C4-2B (cell line): ENCODE measurements around the gene KLHL25.

Experiments used
- H3K27ac ChIP-seq: fragments of 450-650 bp; 2 replicates; pipeline ENCODE4 v1.5.1; 2017
- ZFX ChIP-seq: fragments of 450-650 bp; IDR thresholded peaks from 2 replicates; pipeline ENCODE4 v1.6.1; 2017
- TF ChIP-seq, protein P1 (sequence below): fragments of 450-650 bp; conservative IDR thresholded peaks from 2 replicates; pipeline ENCODE4 v1.5.1; 2017; ENCODE audit warnings: mild to moderate bottlenecking

The KLHL25 gene

DNA sequence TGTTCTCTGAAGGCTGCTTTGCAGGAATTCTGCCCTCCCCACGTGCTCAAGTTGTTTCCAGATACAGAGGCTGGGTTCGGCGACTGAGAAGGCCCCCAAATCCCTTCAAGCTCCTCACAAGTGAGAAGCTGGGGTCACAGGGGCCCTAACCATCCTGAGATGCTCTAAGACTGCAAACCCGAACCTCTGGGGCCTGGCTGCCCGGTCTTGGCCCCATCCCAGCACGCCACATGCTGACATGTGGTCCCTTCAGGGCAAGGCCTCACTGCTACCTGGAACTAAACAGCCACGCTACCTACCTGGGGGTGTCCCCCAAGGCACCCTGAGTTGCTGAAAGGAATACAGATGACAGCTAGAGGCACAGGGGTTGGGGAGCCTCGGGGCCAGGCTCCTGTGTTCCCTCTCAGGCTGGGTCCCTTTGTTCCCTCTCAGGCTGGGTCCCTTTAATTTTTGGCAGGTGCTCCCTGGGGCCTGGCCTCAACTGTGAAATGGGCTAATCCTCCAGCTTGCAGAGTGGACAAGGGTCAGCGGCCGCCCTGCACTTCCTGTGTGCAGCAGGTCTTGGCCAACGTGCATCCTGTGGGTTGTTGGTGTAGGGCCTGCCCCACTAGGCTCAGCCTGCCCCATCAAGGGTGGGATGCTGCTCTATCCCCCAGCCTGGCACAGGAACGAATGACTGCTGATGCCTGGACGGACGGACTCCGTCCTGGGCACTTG lies 32.5 kb downstream of the KLHL25 start:
- TF ChIP-seq ZFX = no peak
- TF ChIP-seq, protein P1, sequence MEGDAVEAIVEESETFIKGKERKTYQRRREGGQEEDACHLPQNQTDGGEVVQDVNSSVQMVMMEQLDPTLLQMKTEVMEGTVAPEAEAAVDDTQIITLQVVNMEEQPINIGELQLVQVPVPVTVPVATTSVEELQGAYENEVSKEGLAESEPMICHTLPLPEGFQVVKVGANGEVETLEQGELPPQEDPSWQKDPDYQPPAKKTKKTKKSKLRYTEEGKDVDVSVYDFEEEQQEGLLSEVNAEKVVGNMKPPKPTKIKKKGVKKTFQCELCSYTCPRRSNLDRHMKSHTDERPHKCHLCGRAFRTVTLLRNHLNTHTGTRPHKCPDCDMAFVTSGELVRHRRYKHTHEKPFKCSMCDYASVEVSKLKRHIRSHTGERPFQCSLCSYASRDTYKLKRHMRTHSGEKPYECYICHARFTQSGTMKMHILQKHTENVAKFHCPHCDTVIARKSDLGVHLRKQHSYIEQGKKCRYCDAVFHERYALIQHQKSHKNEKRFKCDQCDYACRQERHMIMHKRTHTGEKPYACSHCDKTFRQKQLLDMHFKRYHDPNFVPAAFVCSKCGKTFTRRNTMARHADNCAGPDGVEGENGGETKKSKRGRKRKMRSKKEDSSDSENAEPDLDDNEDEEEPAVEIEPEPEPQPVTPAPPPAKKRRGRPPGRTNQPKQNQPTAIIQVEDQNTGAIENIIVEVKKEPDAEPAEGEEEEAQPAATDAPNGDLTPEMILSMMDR = no peak

DNA sequence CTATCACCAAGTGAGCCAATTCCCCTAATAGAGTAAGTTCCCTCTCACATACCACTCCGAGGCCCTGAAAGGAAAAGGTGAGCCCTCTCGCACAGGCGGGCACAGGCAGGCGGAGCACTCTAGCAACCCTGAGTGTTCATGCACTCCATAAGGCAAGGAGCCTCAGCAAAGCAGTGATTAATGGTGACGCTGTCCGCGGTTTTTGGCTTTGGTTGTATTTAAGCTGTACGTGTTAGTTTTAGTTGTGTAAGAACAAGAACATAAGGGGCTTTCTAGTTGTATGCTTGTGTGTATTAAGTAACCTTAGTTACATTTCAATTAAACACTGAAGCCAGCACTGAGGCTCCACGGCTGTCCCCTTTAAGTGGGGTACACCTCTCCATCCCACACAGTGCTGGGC lies 33.1 kb downstream of the KLHL25 start:
- no peak overlapping the region for H3K27ac ChIP-seq

More for the DNA sequence above, 32.5 kb downstream of the KLHL25 start:
- no peak overlapping the region for H3K27ac ChIP-seq

DNA sequence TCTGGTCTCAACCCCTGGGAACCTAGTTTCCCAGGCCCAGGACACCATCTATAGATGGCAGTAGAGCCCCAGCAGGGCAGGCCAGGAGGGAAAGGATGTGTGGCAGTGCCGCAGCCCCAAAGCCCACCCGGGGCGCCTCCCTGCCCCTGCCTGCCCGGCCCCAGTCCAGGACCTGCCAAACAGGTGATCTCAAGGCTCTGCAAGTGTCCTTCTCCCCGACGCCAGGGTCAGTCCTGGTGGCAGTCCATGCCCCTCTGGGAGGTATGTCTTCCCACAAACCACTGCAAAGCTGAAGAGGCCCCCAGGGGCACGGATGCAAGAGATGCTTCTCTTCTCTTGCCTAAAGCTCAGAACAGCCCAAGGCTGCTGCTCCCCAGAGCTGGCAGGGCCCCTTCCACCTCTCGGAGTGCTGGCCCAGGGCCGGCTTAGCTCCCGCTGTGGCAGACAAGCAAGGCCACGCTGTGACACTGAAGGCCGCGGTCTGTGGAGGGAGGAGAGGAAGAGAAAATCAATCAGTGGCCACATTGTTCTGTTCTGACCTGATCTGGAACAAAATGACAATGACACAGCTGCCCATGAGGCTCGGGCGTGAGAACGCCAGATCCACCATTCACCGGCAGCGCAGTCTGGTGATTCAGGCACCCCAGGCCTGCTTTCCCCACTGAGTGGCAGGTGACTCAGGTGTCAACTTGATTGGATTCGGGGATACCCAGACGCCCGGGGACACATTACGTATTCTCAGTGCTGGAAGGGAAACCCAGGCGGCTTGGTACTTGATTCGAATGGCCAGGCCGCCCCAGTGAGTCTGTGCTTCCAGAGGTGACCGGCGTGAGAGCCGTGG lies 34.0 kb downstream of the KLHL25 start:
- TF ChIP-seq ZFX = no peak
- TF ChIP-seq, protein P1 = no peak
- H3K27ac ChIP-seq = no peak overlapping the region

More for the DNA sequence above, 33.1 kb downstream of the KLHL25 start:
- TF ChIP-seq ZFX = no peak
- TF ChIP-seq, protein P1 = no peak

DNA sequence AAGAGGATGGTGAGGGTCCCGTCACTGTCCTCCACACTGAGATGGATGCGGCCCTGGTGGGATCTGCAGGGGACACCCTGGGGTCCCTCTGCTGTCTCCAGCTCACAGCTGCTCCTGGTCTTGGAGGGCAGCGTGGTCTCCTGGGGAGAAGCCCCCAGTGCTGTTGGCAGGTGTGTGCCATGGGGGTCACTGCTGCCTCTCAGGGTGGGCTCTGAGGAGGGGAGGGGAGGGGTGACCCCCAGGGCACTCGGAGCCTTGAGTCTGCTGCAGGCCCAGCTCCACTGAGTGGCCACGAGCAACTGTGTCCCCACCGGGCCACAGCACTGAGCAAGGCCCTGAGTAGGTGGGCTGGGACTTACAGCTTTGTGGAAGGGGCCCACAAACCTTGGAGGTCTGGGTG lies 34.7 kb downstream of the KLHL25 start:
- TF ChIP-seq ZFX = no peak
- TF ChIP-seq, protein P1 = no peak
- no peak overlapping the region for H3K27ac ChIP-seq

DNA sequence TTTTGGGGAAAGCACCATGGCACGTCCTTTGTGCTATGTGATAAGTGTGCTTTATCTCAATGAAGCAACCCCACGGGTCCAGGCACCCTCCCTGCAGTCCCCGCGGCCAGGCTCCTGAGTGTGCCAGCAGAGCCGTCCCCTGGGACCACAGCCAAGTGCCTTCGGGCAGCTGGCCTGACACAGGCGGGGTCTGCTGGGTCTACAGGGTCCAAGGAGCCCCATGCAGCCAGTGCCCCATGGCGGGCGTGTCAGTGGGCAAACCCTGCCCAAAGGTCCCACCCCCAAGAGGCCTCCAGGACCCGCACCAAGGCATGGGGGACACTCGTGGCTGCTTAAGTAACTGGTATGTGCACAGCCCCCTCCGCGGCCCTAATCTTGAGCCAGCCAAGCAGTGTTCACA lies 35.3 kb downstream of the KLHL25 start:
- TF ChIP-seq, protein P1 = no peak
- no peak for TF ChIP-seq ZFX
- H3K27ac ChIP-seq = no peak overlapping the region

DNA sequence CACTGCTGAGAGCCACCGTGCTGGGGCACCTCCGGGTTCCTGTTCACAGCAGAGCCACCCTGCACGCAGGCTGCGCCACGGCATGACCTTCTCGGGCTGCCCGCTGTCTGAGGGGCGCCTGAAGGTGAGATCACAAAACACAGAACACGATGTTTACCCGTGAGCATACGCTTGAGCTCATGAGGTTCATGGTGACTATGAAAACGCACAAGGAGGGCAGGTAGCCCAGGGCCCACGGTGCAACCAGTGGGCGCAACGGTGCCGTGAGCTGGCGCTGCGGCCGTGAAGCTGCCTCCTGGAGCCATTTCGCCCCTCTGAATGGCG lies 36.1 kb downstream of the KLHL25 start:
- no peak for TF ChIP-seq ZFX
- TF ChIP-seq, protein P1 = no peak
- no peak overlapping the region for H3K27ac ChIP-seq
